ENCODE results near the gene ARHGEF7.

ARHGEF7 gene

GRCh38 chr13:111215081-111216047, 100.3 kb downstream of the ARHGEF7 start:
- Histone ChIP-seq H3K27me3 (ENCODE audit: insufficient read depth, low read depth, severe bottlenecking) (no peaks in the 10 kb centered on the region), H3K36me3 (peaks cover 2% of the 10 kb centered on the region; the same call in 1 of the 2 replicates), H3K27ac (no peak overlapping the region), H3K9me3 (ENCODE audit: severe bottlenecking) (no peaks in the 10 kb centered on the region), H3K4me3 (ENCODE audit: low read depth, low read length) (no peak overlapping the region)
- no peak for DNase-seq
- TF ChIP-seq CTCF (IDR thresholded peaks at IDR 0.05; ENCODE audit: low read depth, low read length), result no peak

- H3K9me3 ChIP-seq (ENCODE audit: severe bottlenecking), result no peaks in the 10 kb centered on the region
- peak; percentile 73 for DNase-seq
- H3K36me3 ChIP-seq, result peaks cover 6% of the 10 kb centered on the region; the same call in 1 of the 2 replicates
- H3K27ac ChIP-seq, result no peak overlapping the region
- H3K27me3 ChIP-seq (ENCODE audit: insufficient read depth, low read depth, severe bottlenecking), result no peaks in the 10 kb centered on the region
- H3K4me3 ChIP-seq (ENCODE audit: low read depth, low read length), result no peak overlapping the region
- TF ChIP-seq CTCF (IDR thresholded peaks at IDR 0.05; ENCODE audit: low read depth, low read length), result peak; percentile 89
These were observed 101.3 kb downstream of the ARHGEF7 start for GRCh38 chr13:111216166-111216960.

GRCh38 chr13:111217641-111218040, 102.5 kb downstream of the ARHGEF7 start:
- no peak for TF ChIP-seq CTCF (IDR thresholded peaks at IDR 0.05; ENCODE audit: low read depth, low read length)
- Histone ChIP-seq H3K27ac (no peak overlapping the region), H3K9me3 (ENCODE audit: severe bottlenecking) (no peaks in the 10 kb centered on the region), H3K36me3 (peaks cover 11% of the 10 kb centered on the region; the same call in 1 of the 2 replicates), H3K27me3 (ENCODE audit: insufficient read depth, low read depth, severe bottlenecking) (no peaks in the 10 kb centered on the region), H3K4me3 (ENCODE audit: low read depth, low read length) (no peak overlapping the region)
- no peak for DNase-seq

GRCh38 chr13:111219280-111219679, 104.2 kb downstream of the ARHGEF7 start:
- H3K27me3 ChIP-seq (ENCODE audit: insufficient read depth, low read depth, severe bottlenecking), result no peaks in the 10 kb centered on the region
- no peak for TF ChIP-seq CTCF (IDR thresholded peaks at IDR 0.05; ENCODE audit: low read depth, low read length)
- peaks cover 11% of the 10 kb centered on the region; the same call in 1 of the 2 replicates for H3K36me3 ChIP-seq
- no peak overlapping the region for H3K4me3 ChIP-seq (ENCODE audit: low read depth, low read length)
- no peak overlapping the region for H3K27ac ChIP-seq
- no peak for DNase-seq
- H3K9me3 ChIP-seq (ENCODE audit: severe bottlenecking), result no peaks in the 10 kb centered on the region

GRCh38 chr13:111219950-111220349, 104.8 kb downstream of the ARHGEF7 start:
- TF ChIP-seq CTCF (IDR thresholded peaks at IDR 0.05; ENCODE audit: low read depth, low read length), result no peak
- Histone ChIP-seq H3K36me3 (peaks cover 14% of the 10 kb centered on the region), H3K27me3 (ENCODE audit: insufficient read depth, low read depth, severe bottlenecking) (no peaks in the 10 kb centered on the region), H3K27ac (no peak overlapping the region), H3K9me3 (ENCODE audit: severe bottlenecking) (no peaks in the 10 kb centered on the region), H3K4me3 (ENCODE audit: low read depth, low read length) (no peak overlapping the region)
- no peak for DNase-seq

Data from WERI-Rb-1 (cell line).